A549 (cell line): ENCODE data around the gene MRPL9.

Experiments
- CBX8 ChIP-seq: fragments of 200-600 bp; sonication (generic); IDR thresholded peaks from 2 replicates; pipeline ENCODE4 v1.6.1; 2016
- EHF ChIP-seq: fragments of 250-450 bp; sonication (Bioruptor Pico); IDR thresholded peaks from 2 replicates; pipeline ENCODE4 v1.5.0; 2020; ENCODE audit warnings: mild to moderate bottlenecking
- JUN ChIP-seq, 2 experiments: fragments of >200 bp; sonication (Bioruptor Twin); formaldehyde crosslinking; IDR thresholded peaks; 2 replicates in 1 of 2; 3 replicates in 1 of 2; pipeline ENCODE4 v1.6.1; 2016 to 2017
- MAX ChIP-seq: IDR thresholded peaks from 2 replicates; pipeline ENCODE4 v1.6.1; 2012
- MAZ ChIP-seq: fragments of 150-350 bp; IDR thresholded peaks from 2 replicates; pipeline ENCODE4 v1.6.1; 2014; ENCODE audit warnings: antibody characterized with exemption, low read depth, low read length, borderline replicate concordance
- POLR2A ChIP-seq: IDR thresholded peaks from 2 replicates; pipeline ENCODE4 v1.6.1; 2012; ENCODE audit warnings: mild to moderate bottlenecking, low read length
- POLR2AphosphoS2 ChIP-seq: conservative IDR thresholded peaks from 2 replicates; pipeline ENCODE4 v1.6.1; 2012; ENCODE audit warnings: low read length, improper control_type of control experiment, inconsistent platforms
- RCOR1 ChIP-seq: fragments of 150-350 bp; IDR thresholded peaks from 2 replicates; pipeline ENCODE4 v1.6.1; 2014; ENCODE audit warnings: antibody characterized with exemption, low read length, low read depth
- SMC3 ChIP-seq: fragments of >200 bp; sonication (Bioruptor Twin); formaldehyde crosslinking; IDR thresholded peaks from 3 replicates; pipeline ENCODE4 v1.6.1; 2018; ENCODE audit warnings: inconsistent platforms
- TP53 ChIP-seq: fragments of 250-450 bp; sonication (Bioruptor Pico); IDR thresholded peaks from 2 replicates; pipeline ENCODE4 v1.5.0; 2021; ENCODE audit warnings: mild to moderate bottlenecking, moderate library complexity
- TF ChIP-seq, protein P1 (sequence below): fragments of 200-600 bp; sonication (generic); IDR thresholded peaks from 2 replicates; pipeline ENCODE4 v1.6.1; 2016; ENCODE audit warnings: antibody characterized with exemption, mild to moderate bottlenecking, moderate library complexity
- TF ChIP-seq, protein P2 (sequence below): fragments of >200 bp; sonication (Bioruptor Twin); formaldehyde crosslinking; IDR thresholded peaks from 3 replicates; pipeline ENCODE4 v1.5.1; 2016

DNA sequence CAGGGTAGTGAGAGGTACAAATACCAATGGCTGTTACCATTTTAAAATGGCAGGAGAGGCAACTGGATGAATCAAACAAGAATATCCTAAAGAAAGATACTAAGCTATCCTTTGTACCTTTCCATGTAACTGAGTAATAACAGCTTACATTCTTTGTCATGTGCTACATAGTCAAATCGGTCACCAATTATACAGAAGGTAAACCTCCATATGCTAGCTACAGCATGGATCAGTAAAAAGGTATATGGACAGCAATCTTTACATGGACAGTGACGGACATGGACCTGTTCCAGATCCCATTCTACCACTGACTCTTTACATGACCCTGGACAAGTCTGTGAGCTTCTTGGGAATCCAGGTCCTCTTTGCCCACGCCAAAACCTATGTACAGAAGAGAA, 13.4 kb upstream of the MRPL9 start:
- TF ChIP-seq, protein P1, sequence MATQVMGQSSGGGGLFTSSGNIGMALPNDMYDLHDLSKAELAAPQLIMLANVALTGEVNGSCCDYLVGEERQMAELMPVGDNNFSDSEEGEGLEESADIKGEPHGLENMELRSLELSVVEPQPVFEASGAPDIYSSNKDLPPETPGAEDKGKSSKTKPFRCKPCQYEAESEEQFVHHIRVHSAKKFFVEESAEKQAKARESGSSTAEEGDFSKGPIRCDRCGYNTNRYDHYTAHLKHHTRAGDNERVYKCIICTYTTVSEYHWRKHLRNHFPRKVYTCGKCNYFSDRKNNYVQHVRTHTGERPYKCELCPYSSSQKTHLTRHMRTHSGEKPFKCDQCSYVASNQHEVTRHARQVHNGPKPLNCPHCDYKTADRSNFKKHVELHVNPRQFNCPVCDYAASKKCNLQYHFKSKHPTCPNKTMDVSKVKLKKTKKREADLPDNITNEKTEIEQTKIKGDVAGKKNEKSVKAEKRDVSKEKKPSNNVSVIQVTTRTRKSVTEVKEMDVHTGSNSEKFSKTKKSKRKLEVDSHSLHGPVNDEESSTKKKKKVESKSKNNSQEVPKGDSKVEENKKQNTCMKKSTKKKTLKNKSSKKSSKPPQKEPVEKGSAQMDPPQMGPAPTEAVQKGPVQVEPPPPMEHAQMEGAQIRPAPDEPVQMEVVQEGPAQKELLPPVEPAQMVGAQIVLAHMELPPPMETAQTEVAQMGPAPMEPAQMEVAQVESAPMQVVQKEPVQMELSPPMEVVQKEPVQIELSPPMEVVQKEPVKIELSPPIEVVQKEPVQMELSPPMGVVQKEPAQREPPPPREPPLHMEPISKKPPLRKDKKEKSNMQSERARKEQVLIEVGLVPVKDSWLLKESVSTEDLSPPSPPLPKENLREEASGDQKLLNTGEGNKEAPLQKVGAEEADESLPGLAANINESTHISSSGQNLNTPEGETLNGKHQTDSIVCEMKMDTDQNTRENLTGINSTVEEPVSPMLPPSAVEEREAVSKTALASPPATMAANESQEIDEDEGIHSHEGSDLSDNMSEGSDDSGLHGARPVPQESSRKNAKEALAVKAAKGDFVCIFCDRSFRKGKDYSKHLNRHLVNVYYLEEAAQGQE, result no peak
- TF ChIP-seq JUN (IDR thresholded peaks at IDR 0.05) (no peak), SMC3 (no peak), MAX (no peak), TP53 (CRISPR knock-in tag) (no peak), POLR2AphosphoS2 (no peak), RCOR1 (no peak), POLR2A (no peak), EHF (CRISPR knock-in tag) (no peak), CBX8 (no peak), MAZ (no peak)
- TF ChIP-seq, protein P2, sequence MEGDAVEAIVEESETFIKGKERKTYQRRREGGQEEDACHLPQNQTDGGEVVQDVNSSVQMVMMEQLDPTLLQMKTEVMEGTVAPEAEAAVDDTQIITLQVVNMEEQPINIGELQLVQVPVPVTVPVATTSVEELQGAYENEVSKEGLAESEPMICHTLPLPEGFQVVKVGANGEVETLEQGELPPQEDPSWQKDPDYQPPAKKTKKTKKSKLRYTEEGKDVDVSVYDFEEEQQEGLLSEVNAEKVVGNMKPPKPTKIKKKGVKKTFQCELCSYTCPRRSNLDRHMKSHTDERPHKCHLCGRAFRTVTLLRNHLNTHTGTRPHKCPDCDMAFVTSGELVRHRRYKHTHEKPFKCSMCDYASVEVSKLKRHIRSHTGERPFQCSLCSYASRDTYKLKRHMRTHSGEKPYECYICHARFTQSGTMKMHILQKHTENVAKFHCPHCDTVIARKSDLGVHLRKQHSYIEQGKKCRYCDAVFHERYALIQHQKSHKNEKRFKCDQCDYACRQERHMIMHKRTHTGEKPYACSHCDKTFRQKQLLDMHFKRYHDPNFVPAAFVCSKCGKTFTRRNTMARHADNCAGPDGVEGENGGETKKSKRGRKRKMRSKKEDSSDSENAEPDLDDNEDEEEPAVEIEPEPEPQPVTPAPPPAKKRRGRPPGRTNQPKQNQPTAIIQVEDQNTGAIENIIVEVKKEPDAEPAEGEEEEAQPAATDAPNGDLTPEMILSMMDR, result no peak
